ENCODE results near the gene CDH4.

Gene CDH4

GRCh38 chr20:61803416-61803914 lies 551.4 kb downstream of the CDH4 start:
- H3K27me3 ChIP-seq (ENCODE audit: control insufficient read depth in 5 of 5, insufficient read depth in 4 of 5, low read length in 5 of 5) = peaks cover 47 to 73% (median 62%) of the 10 kb centered on the region in 5 donors

GRCh38 chr20:61803915-61804751 lies 552.1 kb downstream of the CDH4 start:
- Histone ChIP-seq H3K9ac (ENCODE audit: low read length in 5 of 5) (no peak overlapping the region), H3K9me3 (ENCODE audit: control insufficient read depth in 5 of 5, low read length in 5 of 5) (no peaks in the 10 kb centered on the region), H3K36me3 (ENCODE audit: control insufficient read depth in 5 of 5, insufficient read depth in 5 of 5, low read length in 5 of 5) (no peaks in the 10 kb centered on the region), H3K27me3 (ENCODE audit: control insufficient read depth in 5 of 5, insufficient read depth in 4 of 5, low read length in 5 of 5) (peaks cover 47 to 74% (median 62%) of the 10 kb centered on the region in 5 donors), H3K4me3 (ENCODE audit: low read depth in 1 of 5, low read length in 5 of 5) (no peak overlapping the region), H3K27ac (ENCODE audit: low read depth, low read length) (no peak overlapping the region), H3K4me1 (ENCODE audit: control insufficient read depth in 5 of 5, insufficient read depth in 5 of 5, low read length in 5 of 5) (peaks cover 0 to 7% (median 0%) of the 10 kb centered on the region in 5 donors)

More at GRCh38 chr20:61803416-61803914, 551.4 kb downstream of the CDH4 start:
- Histone ChIP-seq H3K36me3 (ENCODE audit: control insufficient read depth in 5 of 5, insufficient read depth in 5 of 5, low read length in 5 of 5) (no peaks in the 10 kb centered on the region), H3K4me3 (ENCODE audit: low read depth in 1 of 5, low read length in 5 of 5) (no peak overlapping the region), H3K9me3 (ENCODE audit: control insufficient read depth in 5 of 5, low read length in 5 of 5) (no peaks in the 10 kb centered on the region), H3K4me1 (ENCODE audit: control insufficient read depth in 5 of 5, insufficient read depth in 5 of 5, low read length in 5 of 5) (peaks cover 0 to 7% (median 0%) of the 10 kb centered on the region in 5 donors), H3K9ac (ENCODE audit: low read length in 5 of 5) (no peak overlapping the region), H3K27ac (ENCODE audit: low read depth, low read length) (no peak overlapping the region)

- H3K4me1 ChIP-seq (ENCODE audit: control insufficient read depth in 5 of 5, insufficient read depth in 5 of 5, low read length in 5 of 5) = peaks cover 0 to 7% (median 0%) of the 10 kb centered on the region in 5 donors
- no peak overlapping the region for H3K27ac ChIP-seq (ENCODE audit: low read depth, low read length)
- H3K4me3 ChIP-seq (ENCODE audit: low read depth in 1 of 5, low read length in 5 of 5) = no peak overlapping the region
- H3K9ac ChIP-seq (ENCODE audit: low read length in 5 of 5) = no peak overlapping the region
- H3K27me3 ChIP-seq (ENCODE audit: control insufficient read depth in 5 of 5, insufficient read depth in 4 of 5, low read length in 5 of 5) = peaks cover 47 to 72% (median 64%) of the 10 kb centered on the region in 5 donors
- H3K36me3 ChIP-seq (ENCODE audit: control insufficient read depth in 5 of 5, insufficient read depth in 5 of 5, low read length in 5 of 5) = no peaks in the 10 kb centered on the region
- H3K9me3 ChIP-seq (ENCODE audit: control insufficient read depth in 5 of 5, low read length in 5 of 5) = no peaks in the 10 kb centered on the region
Measured at GRCh38 chr20:61804752-61805295, 552.8 kb downstream of the CDH4 start.

- H3K36me3 ChIP-seq (ENCODE audit: control insufficient read depth in 5 of 5, insufficient read depth in 5 of 5, low read length in 5 of 5) = no peaks in the 10 kb centered on the region
- peaks cover 0 to 7% (median 0%) of the 10 kb centered on the region in 5 donors for H3K4me1 ChIP-seq (ENCODE audit: control insufficient read depth in 5 of 5, insufficient read depth in 5 of 5, low read length in 5 of 5)
- H3K4me3 ChIP-seq (ENCODE audit: low read depth in 1 of 5, low read length in 5 of 5) = no peak overlapping the region
- no peak overlapping the region for H3K9ac ChIP-seq (ENCODE audit: low read length in 5 of 5)
- no peaks in the 10 kb centered on the region for H3K9me3 ChIP-seq (ENCODE audit: control insufficient read depth in 5 of 5, low read length in 5 of 5)
- peaks cover 47 to 68% (median 58%) of the 10 kb centered on the region in 5 donors for H3K27me3 ChIP-seq (ENCODE audit: control insufficient read depth in 5 of 5, insufficient read depth in 4 of 5, low read length in 5 of 5)
- H3K27ac ChIP-seq (ENCODE audit: low read depth, low read length) = no peak overlapping the region
Measured at GRCh38 chr20:61805365-61805764, 553.3 kb downstream of the CDH4 start.

GRCh38 chr20:61805781-61806180 lies 553.7 kb downstream of the CDH4 start:
- H3K4me1 ChIP-seq (ENCODE audit: control insufficient read depth in 5 of 5, insufficient read depth in 5 of 5, low read length in 5 of 5) = peaks cover 0 to 7% (median 0%) of the 10 kb centered on the region in 5 donors
- H3K9me3 ChIP-seq (ENCODE audit: control insufficient read depth in 5 of 5, low read length in 5 of 5) = no peaks in the 10 kb centered on the region
- no peak overlapping the region for H3K9ac ChIP-seq (ENCODE audit: low read length in 5 of 5)
- no peak overlapping the region for H3K27ac ChIP-seq (ENCODE audit: low read depth, low read length)
- peaks cover 45 to 64% (median 58%) of the 10 kb centered on the region in 5 donors for H3K27me3 ChIP-seq (ENCODE audit: control insufficient read depth in 5 of 5, insufficient read depth in 4 of 5, low read length in 5 of 5)
- H3K4me3 ChIP-seq (ENCODE audit: low read depth in 1 of 5, low read length in 5 of 5) = no peak overlapping the region
- H3K36me3 ChIP-seq (ENCODE audit: control insufficient read depth in 5 of 5, insufficient read depth in 5 of 5, low read length in 5 of 5) = no peaks in the 10 kb centered on the region

- Histone ChIP-seq H3K9me3 (ENCODE audit: control insufficient read depth in 5 of 5, low read length in 5 of 5) (no peaks in the 10 kb centered on the region), H3K4me1 (ENCODE audit: control insufficient read depth in 5 of 5, insufficient read depth in 5 of 5, low read length in 5 of 5) (peaks cover 0 to 7% (median 0%) of the 10 kb centered on the region in 5 donors), H3K27me3 (ENCODE audit: control insufficient read depth in 5 of 5, insufficient read depth in 4 of 5, low read length in 5 of 5) (peaks cover 40 to 58% (median 53%) of the 10 kb centered on the region in 5 donors), H3K4me3 (ENCODE audit: low read depth in 1 of 5, low read length in 5 of 5) (no peak overlapping the region), H3K36me3 (ENCODE audit: control insufficient read depth in 5 of 5, insufficient read depth in 5 of 5, low read length in 5 of 5) (no peaks in the 10 kb centered on the region), H3K9ac (ENCODE audit: low read length in 5 of 5) (no peak overlapping the region), H3K27ac (ENCODE audit: low read depth, low read length) (no peak overlapping the region)
Measured at GRCh38 chr20:61806314-61806713, 554.3 kb downstream of the CDH4 start.

GRCh38 chr20:61806995-61807394 lies 554.9 kb downstream of the CDH4 start:
- no peak overlapping the region for H3K27ac ChIP-seq (ENCODE audit: low read depth, low read length)
- no peak overlapping the region for H3K9ac ChIP-seq (ENCODE audit: low read length in 5 of 5)
- H3K4me3 ChIP-seq (ENCODE audit: low read depth in 1 of 5, low read length in 5 of 5) = no peak overlapping the region
- no peaks in the 10 kb centered on the region for H3K9me3 ChIP-seq (ENCODE audit: control insufficient read depth in 5 of 5, low read length in 5 of 5)
- peaks cover 0 to 7% (median 0%) of the 10 kb centered on the region in 5 donors for H3K4me1 ChIP-seq (ENCODE audit: control insufficient read depth in 5 of 5, insufficient read depth in 5 of 5, low read length in 5 of 5)
- peaks cover 36 to 53% (median 47%) of the 10 kb centered on the region in 5 donors for H3K27me3 ChIP-seq (ENCODE audit: control insufficient read depth in 5 of 5, insufficient read depth in 4 of 5, low read length in 5 of 5)
- no peaks in the 10 kb centered on the region for H3K36me3 ChIP-seq (ENCODE audit: control insufficient read depth in 5 of 5, insufficient read depth in 5 of 5, low read length in 5 of 5)

- Histone ChIP-seq H3K36me3 (ENCODE audit: control insufficient read depth in 5 of 5, insufficient read depth in 5 of 5, low read length in 5 of 5) (no peaks in the 10 kb centered on the region), H3K9me3 (ENCODE audit: control insufficient read depth in 5 of 5, low read length in 5 of 5) (no peaks in the 10 kb centered on the region), H3K27ac (ENCODE audit: low read depth, low read length) (no peak overlapping the region), H3K4me1 (ENCODE audit: control insufficient read depth in 5 of 5, insufficient read depth in 5 of 5, low read length in 5 of 5) (peaks cover 0 to 7% (median 0%) of the 10 kb centered on the region in 5 donors), H3K4me3 (ENCODE audit: low read depth in 1 of 5, low read length in 5 of 5) (no peak overlapping the region), H3K9ac (ENCODE audit: low read length in 5 of 5) (no peak overlapping the region), H3K27me3 (ENCODE audit: control insufficient read depth in 5 of 5, insufficient read depth in 4 of 5, low read length in 5 of 5) (peaks cover 35 to 48% (median 45%) of the 10 kb centered on the region in 5 donors)
Measured at GRCh38 chr20:61807471-61808160, 555.6 kb downstream of the CDH4 start.

GRCh38 chr20:61808447-61808846 lies 556.4 kb downstream of the CDH4 start:
- Histone ChIP-seq H3K4me3 (ENCODE audit: low read depth in 1 of 5, low read length in 5 of 5) (no peak overlapping the region), H3K27me3 (ENCODE audit: control insufficient read depth in 5 of 5, insufficient read depth in 4 of 5, low read length in 5 of 5) (peaks cover 28 to 43% (median 42%) of the 10 kb centered on the region in 5 donors), H3K27ac (ENCODE audit: low read depth, low read length) (no peak overlapping the region), H3K9me3 (ENCODE audit: control insufficient read depth in 5 of 5, low read length in 5 of 5) (no peaks in the 10 kb centered on the region), H3K4me1 (ENCODE audit: control insufficient read depth in 5 of 5, insufficient read depth in 5 of 5, low read length in 5 of 5) (peaks cover 0 to 6% (median 0%) of the 10 kb centered on the region in 5 donors), H3K9ac (ENCODE audit: low read length in 5 of 5) (no peak overlapping the region), H3K36me3 (ENCODE audit: control insufficient read depth in 5 of 5, insufficient read depth in 5 of 5, low read length in 5 of 5) (no peaks in the 10 kb centered on the region)

Measured in subcutaneous abdominal adipose tissue (tissue), 5 donors.